ENCODE data around the gene IGF2BP1. TPM values are rescaled to one million over a fixed set of nuclear protein-coding genes. Genes with fewer than 3 reads are reported as not detected.

The IGF2BP1 gene
- total RNA-seq, 2 experiments from 2014 or later: not detected

DNA sequence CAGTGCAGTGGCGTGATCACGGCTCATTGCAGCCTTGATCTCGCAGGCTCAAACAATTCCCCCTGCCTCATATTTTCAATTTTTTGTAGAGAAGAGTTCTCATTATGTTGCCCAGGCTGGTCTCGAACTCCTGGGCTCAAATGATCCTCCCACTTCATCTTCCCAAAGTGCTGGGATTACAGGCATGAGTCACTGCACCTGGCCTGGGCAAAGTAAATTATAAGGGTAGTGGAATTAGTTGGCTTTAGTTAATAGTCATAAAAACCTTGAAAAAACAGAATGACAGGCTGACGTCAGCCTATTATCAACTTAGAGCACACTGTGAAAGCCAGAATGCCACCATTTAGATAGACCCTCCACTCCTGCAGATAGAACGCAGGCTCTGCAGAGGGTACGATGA is 91.9 kb downstream of the IGF2BP1 start:
- Mint-ChIP-seq H3K27ac (no peak overlapping the region), H3K4me3 (no peak overlapping the region), H3K36me3 (ENCODE audit: low read depth) (no peaks in the 10 kb centered on the region), H3K4me1 (ENCODE audit: low read depth) (no peaks in the 10 kb centered on the region), H3K9me3 (no peaks in the 10 kb centered on the region), H3K27me3 (peaks cover 35% of the 10 kb centered on the region)
- H3K27ac ChIP-seq (ENCODE audit: low read depth in 1 of 2, low read length in 2 of 2): no peak overlapping the region
- TF ChIP-seq, protein P1, sequence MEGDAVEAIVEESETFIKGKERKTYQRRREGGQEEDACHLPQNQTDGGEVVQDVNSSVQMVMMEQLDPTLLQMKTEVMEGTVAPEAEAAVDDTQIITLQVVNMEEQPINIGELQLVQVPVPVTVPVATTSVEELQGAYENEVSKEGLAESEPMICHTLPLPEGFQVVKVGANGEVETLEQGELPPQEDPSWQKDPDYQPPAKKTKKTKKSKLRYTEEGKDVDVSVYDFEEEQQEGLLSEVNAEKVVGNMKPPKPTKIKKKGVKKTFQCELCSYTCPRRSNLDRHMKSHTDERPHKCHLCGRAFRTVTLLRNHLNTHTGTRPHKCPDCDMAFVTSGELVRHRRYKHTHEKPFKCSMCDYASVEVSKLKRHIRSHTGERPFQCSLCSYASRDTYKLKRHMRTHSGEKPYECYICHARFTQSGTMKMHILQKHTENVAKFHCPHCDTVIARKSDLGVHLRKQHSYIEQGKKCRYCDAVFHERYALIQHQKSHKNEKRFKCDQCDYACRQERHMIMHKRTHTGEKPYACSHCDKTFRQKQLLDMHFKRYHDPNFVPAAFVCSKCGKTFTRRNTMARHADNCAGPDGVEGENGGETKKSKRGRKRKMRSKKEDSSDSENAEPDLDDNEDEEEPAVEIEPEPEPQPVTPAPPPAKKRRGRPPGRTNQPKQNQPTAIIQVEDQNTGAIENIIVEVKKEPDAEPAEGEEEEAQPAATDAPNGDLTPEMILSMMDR (IDR thresholded peaks at IDR 0.05): no peak
- no peak overlapping the region for H3K4me3 ChIP-seq (ENCODE audit: low read length)
- ChIA-PET CTCF (no interaction called here), POLR2A (no interaction called here)
- intact Hi-C loops (cut with DNase I, micrococcal nuclease): no loop called here
- no peaks in the 10 kb centered on the region for H3K9me3 ChIP-seq (ENCODE audit: control insufficient read depth in 1 of 2, insufficient read depth in 1 of 2, low read length in 2 of 2)
- DNase-seq: no peak
- H3K27me3 ChIP-seq (ENCODE audit: control insufficient read depth in 1 of 2, insufficient read depth in 2 of 2, low read length in 2 of 2): peaks cover 5 to 9% of the 10 kb centered on the region in 2 experiments
- H3K4me1 ChIP-seq (ENCODE audit: insufficient read depth, low read length): no peaks in the 10 kb centered on the region
- no peaks in the 10 kb centered on the region for H3K36me3 ChIP-seq (ENCODE audit: insufficient read depth, low read length)
- ATAC-seq (ENCODE audit: poor library complexity): no peak

GRCh38 chr17:49090878-49091594 is 93.9 kb downstream of the IGF2BP1 start:
- TF ChIP-seq, protein P1 (IDR thresholded peaks at IDR 0.05): no peak

DNA sequence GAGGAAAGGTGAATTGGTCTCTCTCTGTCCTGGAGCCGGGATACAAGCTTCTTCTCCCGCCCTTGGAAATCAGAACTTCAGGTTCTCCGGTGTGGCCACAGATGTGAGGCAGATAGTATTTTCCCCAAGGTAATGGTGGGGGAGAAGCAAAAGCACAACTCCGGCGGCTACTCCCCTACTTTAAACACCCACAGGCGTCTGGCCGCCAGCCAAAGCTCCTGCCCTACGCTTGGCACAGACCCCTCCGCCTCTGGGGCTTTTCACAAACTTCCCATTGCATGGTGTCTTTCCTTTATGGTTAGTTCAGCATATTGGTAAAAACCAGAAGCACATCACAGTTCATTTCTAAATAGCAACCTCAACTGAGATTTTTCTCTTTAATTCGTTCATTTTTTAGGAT is 95.9 kb downstream of the IGF2BP1 start:
- ATAC-seq (ENCODE audit: poor library complexity) (no peak), DNase-seq (no peak)
- Mint-ChIP-seq H3K9me3 (no peaks in the 10 kb centered on the region), H3K36me3 (ENCODE audit: low read depth) (no peaks in the 10 kb centered on the region), H3K27me3 (peaks cover 8% of the 10 kb centered on the region), H3K4me3 (no peak overlapping the region), H3K27ac (no peak overlapping the region), H3K4me1 (ENCODE audit: low read depth) (no peaks in the 10 kb centered on the region)
- no peak overlapping the region for H3K27ac ChIP-seq (ENCODE audit: low read depth in 1 of 2, low read length in 2 of 2)
- no peak overlapping the region for H3K4me3 ChIP-seq (ENCODE audit: low read length)
- peaks cover 0 to 2% of the 10 kb centered on the region in 2 experiments for H3K27me3 ChIP-seq (ENCODE audit: control insufficient read depth in 1 of 2, insufficient read depth in 2 of 2, low read length in 2 of 2)
- ChIA-PET POLR2A (no interaction called here), CTCF (no interaction called here)
- intact Hi-C loops (cut with DNase I, micrococcal nuclease): no loop called here
- H3K4me1 ChIP-seq (ENCODE audit: insufficient read depth, low read length): no peaks in the 10 kb centered on the region
- no peaks in the 10 kb centered on the region for H3K9me3 ChIP-seq (ENCODE audit: control insufficient read depth in 1 of 2, insufficient read depth in 1 of 2, low read length in 2 of 2)
- no peaks in the 10 kb centered on the region for H3K36me3 ChIP-seq (ENCODE audit: insufficient read depth, low read length)
- TF ChIP-seq, protein P1 (IDR thresholded peaks at IDR 0.05): no peak

More at GRCh38 chr17:49090878-49091594, 93.9 kb downstream of the IGF2BP1 start:
- H3K27me3 ChIP-seq (ENCODE audit: control insufficient read depth in 1 of 2, insufficient read depth in 2 of 2, low read length in 2 of 2): peaks cover 2 to 9% of the 10 kb centered on the region in 2 experiments
- H3K36me3 Mint-ChIP-seq (ENCODE audit: low read depth): no peaks in the 10 kb centered on the region
- no peaks in the 10 kb centered on the region for H3K9me3 ChIP-seq (ENCODE audit: control insufficient read depth in 1 of 2, insufficient read depth in 1 of 2, low read length in 2 of 2)
- DNase-seq (no peak), ATAC-seq (ENCODE audit: poor library complexity) (no peak)
- no peaks in the 10 kb centered on the region for H3K4me1 Mint-ChIP-seq (ENCODE audit: low read depth)
- H3K36me3 ChIP-seq (ENCODE audit: insufficient read depth, low read length): no peaks in the 10 kb centered on the region
- H3K27me3 Mint-ChIP-seq: peaks cover 22% of the 10 kb centered on the region
- no peak overlapping the region for H3K27ac ChIP-seq (ENCODE audit: low read depth in 1 of 2, low read length in 2 of 2)
- no peaks in the 10 kb centered on the region for H3K4me1 ChIP-seq (ENCODE audit: insufficient read depth, low read length)
- no peak overlapping the region for H3K4me3 Mint-ChIP-seq
- H3K27ac Mint-ChIP-seq: no peak overlapping the region
- CTCF ChIA-PET: no interaction called here
- no peaks in the 10 kb centered on the region for H3K9me3 Mint-ChIP-seq
- no peak overlapping the region for H3K4me3 ChIP-seq (ENCODE audit: low read length)
- intact Hi-C loops (cut with DNase I, micrococcal nuclease): no loop called here
- POLR2A ChIA-PET: no interaction called here
